Natural killer cell (primary cell): ENCODE measurements around the gene PIM3. TPM values are rescaled to one million over a fixed set of nuclear protein-coding genes. Genes with fewer than 3 reads are reported as not detected.
A peak's percentile ranks its signal among the peaks of the same experiment; 100 is the strongest.

Source experiments
- ATAC-seq, 3 donors: fragments of 150-1000 bp in 2 of 3; fragments of 200-7000 bp in 1 of 3; cut with Tn5 transposase; 1 replicate in 1 of 3; 2 replicates in 2 of 3; pipeline ENCODE4 v1.10.0; 2021; ENCODE audit warnings: mild to moderate bottlenecking in 2 of 3, moderate library complexity in 2 of 3
- DNase-seq, 2 donors: peaks; one replicate each; pipeline versions ENCODE4 v3.0.0 to v3.0.0-alpha.2; 2013 to 2021; ENCODE audit warnings: mixed read lengths in 1 of 2
- H3K27ac ChIP-seq: one replicate; pipeline ENCODE4 v1.5.1; 2013; ENCODE audit warnings: mild to moderate bottlenecking, low read length
- H3K27me3 ChIP-seq: one replicate; pipeline ENCODE4 v1.6.1; 2013; ENCODE audit warnings: low read length; ENCODE audit not compliant: control insufficient read depth, insufficient read depth
- H3K36me3 ChIP-seq: one replicate; pipeline ENCODE4 v1.6.1; 2013; ENCODE audit warnings: low read length; ENCODE audit not compliant: control insufficient read depth, insufficient read depth
- H3K4me1 ChIP-seq: one replicate; pipeline ENCODE4 v1.6.1; 2013; ENCODE audit warnings: low read length; ENCODE audit not compliant: control insufficient read depth, insufficient read depth
- H3K4me3 ChIP-seq: one replicate; pipeline ENCODE4 v1.5.1; 2013; ENCODE audit warnings: low read length
- H3K9me3 ChIP-seq: one replicate; pipeline ENCODE4 v1.6.1; 2013; ENCODE audit warnings: low read length; ENCODE audit not compliant: control insufficient read depth, insufficient read depth
- H3K27ac Mint-ChIP-seq, 2 donors: one replicate each; pipeline ENCODE4 v1.8.0; 2022; ENCODE audit warnings: mild to moderate bottlenecking in 2 of 2, mixed read lengths in 2 of 2, moderate library complexity in 1 of 2
- H3K27me3 Mint-ChIP-seq, 2 donors: one replicate each; pipeline ENCODE4 v1.8.0; 2022; ENCODE audit warnings: low read depth in 2 of 2, mixed read lengths in 2 of 2
- H3K36me3 Mint-ChIP-seq: one replicate; pipeline ENCODE4 v1.8.0; 2022; ENCODE audit warnings: mixed read lengths
- H3K4me1 Mint-ChIP-seq, 2 donors: one replicate each; pipeline ENCODE4 v1.8.0; 2022; ENCODE audit warnings: mixed read lengths in 2 of 2
- H3K4me3 Mint-ChIP-seq: one replicate; pipeline ENCODE4 v1.8.0; 2022; ENCODE audit warnings: mild to moderate bottlenecking, moderate library complexity, mixed read lengths
- H3K9me3 Mint-ChIP-seq, 2 donors: one replicate each; pipeline ENCODE4 v1.8.0; 2022; ENCODE audit warnings: mixed read lengths in 2 of 2
- CTCF ChIP-seq: fragments of 200-600 bp; IDR thresholded peaks from one replicate; pipeline ENCODE4 v1.8.0; 2022; ENCODE audit warnings: antibody characterized with exemption
- WGBS: methylation state at CpG from one replicate; pipeline ENCODE4 v1.1.7; 2013; ENCODE audit warnings: missing lambda C conversion rate; ENCODE audit not compliant: insufficient coverage; 5-methylcytosine and 5-hydroxymethylcytosine counted together
- intact Hi-C: fragments of 100-400 bp; cut with micrococcal nuclease; formaldehyde crosslinking; loops from one replicate; pipeline ENCODE4 v1.14.2; 2022
- total RNA-seq, 4 donors: library from RNA; stranded (reverse); fragments of 120-200 nt in 1 of 4; gene quantifications; one replicate each; pipeline versions ENCODE4 v1.2.3 to v1.2.4, GENCODE V29; 2013 to 2022

PIM3 gene
- total RNA-seq, 3 donors from 2014 or later (not counting 1 experiment from before 2014, with no cell fraction given) = 107 to 130 (median 129) TPM

GRCh38 chr22:49997932-49998717 lies 37.6 kb downstream of the PIM3 start:
- WGBS = 95% methylated on average over 21 of the region's 21 CpGs
- H3K36me3 ChIP-seq = no peaks in the 10 kb centered on the region
- H3K27ac ChIP-seq = no peak overlapping the region
- no peak for TF ChIP-seq CTCF
- peaks cover 19% of the 10 kb centered on the region for H3K4me1 ChIP-seq
- H3K36me3 Mint-ChIP-seq = no peaks in the 10 kb centered on the region
- peaks cover 10% of the 10 kb centered on the region for H3K27me3 ChIP-seq
- no peak overlapping the region for H3K4me3 ChIP-seq
- H3K9me3 Mint-ChIP-seq = no peaks in the 10 kb centered on the region
- H3K27ac Mint-ChIP-seq = no peak overlapping the region
- no peaks in the 10 kb centered on the region for H3K9me3 ChIP-seq
- ATAC-seq (peak in 1 of 3 donors; percentile 8), DNase-seq (no peak)
- H3K4me1 Mint-ChIP-seq = peaks cover 4 to 9% of the 10 kb centered on the region in 2 donors
- peak overlapping the region; percentile 6 for H3K4me3 Mint-ChIP-seq
- intact Hi-C loops = no loop called here
- H3K27me3 Mint-ChIP-seq = peaks cover 0 to 10% of the 10 kb centered on the region in 2 donors

GRCh38 chr22:49998718-49999062 lies 38.1 kb downstream of the PIM3 start:
- Histone ChIP-seq H3K27ac (no peak overlapping the region), H3K27me3 (peaks cover 10% of the 10 kb centered on the region), H3K36me3 (no peaks in the 10 kb centered on the region), H3K4me1 (peaks cover 13% of the 10 kb centered on the region), H3K9me3 (no peaks in the 10 kb centered on the region), H3K4me3 (no peak overlapping the region)
- H3K27ac Mint-ChIP-seq = no peak overlapping the region
- TF ChIP-seq CTCF = no peak
- H3K9me3 Mint-ChIP-seq = no peaks in the 10 kb centered on the region
- no peak for DNase-seq
- peaks cover 0 to 5% of the 10 kb centered on the region in 2 donors for H3K4me1 Mint-ChIP-seq
- intact Hi-C loops = no loop called here
- 95% methylated on average over 14 of the region's 14 CpGs for WGBS
- peak in 1 of 3 donors; percentile 16 for ATAC-seq
- peaks cover 0 to 8% of the 10 kb centered on the region in 2 donors for H3K27me3 Mint-ChIP-seq
- H3K36me3 Mint-ChIP-seq = no peaks in the 10 kb centered on the region
- H3K4me3 Mint-ChIP-seq = no peak overlapping the region

- peaks cover 0 to 8% of the 10 kb centered on the region in 2 donors for H3K27me3 Mint-ChIP-seq
- Histone ChIP-seq H3K9me3 (no peaks in the 10 kb centered on the region), H3K4me3 (no peak overlapping the region), H3K4me1 (peaks cover 11% of the 10 kb centered on the region), H3K27me3 (peaks cover 10% of the 10 kb centered on the region), H3K27ac (no peak overlapping the region), H3K36me3 (no peaks in the 10 kb centered on the region)
- no peak for TF ChIP-seq CTCF
- H3K4me3 Mint-ChIP-seq = peak overlapping the region; percentile 40
- no peaks in the 10 kb centered on the region for H3K9me3 Mint-ChIP-seq
- H3K4me1 Mint-ChIP-seq = peaks cover 0 to 5% of the 10 kb centered on the region in 2 donors
- intact Hi-C loops = no loop called here
- 21% methylated on average over 64 of the region's 70 CpGs for WGBS
- no peaks in the 10 kb centered on the region for H3K36me3 Mint-ChIP-seq
- ATAC-seq = peak; percentile 69 to 85 (median 80)
- no peak overlapping the region for H3K27ac Mint-ChIP-seq
- peak in 1 of 2 donors; percentile 38 for DNase-seq
These were observed 38.7 kb downstream of the PIM3 start for GRCh38 chr22:49999063-49999945.
